Thoracic aorta (tissue), 2 donors: ENCODE results near the gene INPP5A. TPM values are rescaled to one million over a fixed set of nuclear protein-coding genes. Genes with fewer than 3 reads are reported as not detected.

Experiments used
- ATAC-seq: fragments of 150-250 bp; one replicate; pipeline ENCODE4 v1.8.0; 2017; ENCODE audit warnings: low read depth; ENCODE audit not compliant: insufficient number of reproducible peaks, low FRiP score
- DNase-seq: peaks from one replicate; pipeline ENCODE4 v3.0.0-alpha.2; 2020; ENCODE audit warnings: low spot score
- H3K27ac ChIP-seq, 2 donors: fragments of 200-600 bp; sonication (generic); 1 replicate in 1 of 2; 2 replicates in 1 of 2; pipeline ENCODE4 v1.5.1; 2016; ENCODE audit warnings: mild to moderate bottlenecking in 2 of 2, moderate library complexity in 2 of 2
- H3K27me3 ChIP-seq: fragments of 200-600 bp; sonication (generic); replicated peaks from 2 replicates; pipeline ENCODE4 v1.6.0; 2016; ENCODE audit warnings: mild to moderate bottlenecking; ENCODE audit not compliant: insufficient read depth
- H3K36me3 ChIP-seq: fragments of 200-600 bp; sonication (generic); one replicate; pipeline ENCODE4 v1.5.1; 2016
- H3K4me1 ChIP-seq, 2 donors: fragments of 200-600 bp; sonication (generic); 1 replicate in 1 of 2; 2 replicates in 1 of 2; pipeline versions ENCODE4 v1.5.1 to v1.6.0; 2016; ENCODE audit warnings: low read depth in 2 of 2, mild to moderate bottlenecking in 1 of 2; ENCODE audit not compliant: control insufficient read depth in 1 of 2
- H3K4me3 ChIP-seq: fragments of 200-600 bp; sonication (generic); 2 replicates; pipeline ENCODE4 v1.5.1; 2016; ENCODE audit warnings: mild to moderate bottlenecking
- H3K9me3 ChIP-seq: fragments of 200-600 bp; sonication (generic); 2 replicates; pipeline ENCODE4 v1.5.1; 2016
- CTCF ChIP-seq: fragments of 200-600 bp; sonication (generic); IDR thresholded peaks from one replicate; pipeline ENCODE4 v1.5.1; 2019; ENCODE audit warnings: antibody characterized with exemption
- total RNA-seq, 2 donors: library from RNA; depleted of rRNA; stranded (reverse); fragments of >200 nt; gene quantifications; one replicate each; pipeline versions ENCODE4 v1.1.0 to v1.2.3, GENCODE V29; 2016

Gene INPP5A
- total RNA-seq, 2 donors from 2014 or later = 120 to 142 TPM

GRCh38 chr10:132746801-132747625, 209.4 kb downstream of the INPP5A start:
- DNase-seq = no peak
- H3K4me1 ChIP-seq = peaks cover 0 to 11% of the 10 kb centered on the region in 2 donors
- TF ChIP-seq CTCF = no peak
- H3K27me3 ChIP-seq = no peaks in the 10 kb centered on the region
- no peak overlapping the region for H3K4me3 ChIP-seq
- H3K9me3 ChIP-seq = no peaks in the 10 kb centered on the region
- ATAC-seq = no peak
- no peak overlapping the region for H3K27ac ChIP-seq
- peaks cover 20% of the 10 kb centered on the region for H3K36me3 ChIP-seq

- Histone ChIP-seq H3K9me3 (no peaks in the 10 kb centered on the region), H3K27me3 (no peaks in the 10 kb centered on the region), H3K4me3 (no peak overlapping the region), H3K27ac (no peak overlapping the region), H3K36me3 (peaks cover 20% of the 10 kb centered on the region), H3K4me1 (peaks cover 0 to 11% of the 10 kb centered on the region in 2 donors)
- ATAC-seq (no peak), DNase-seq (no peak)
- TF ChIP-seq CTCF = no peak
Observed at GRCh38 chr10:132748135-132748534, 210.5 kb downstream of the INPP5A start.

GRCh38 chr10:132748545-132749370, 211.2 kb downstream of the INPP5A start:
- Histone ChIP-seq H3K36me3 (peaks cover 20% of the 10 kb centered on the region), H3K27ac (no peak overlapping the region), H3K27me3 (no peaks in the 10 kb centered on the region), H3K9me3 (no peaks in the 10 kb centered on the region), H3K4me1 (peaks cover 0 to 11% of the 10 kb centered on the region in 2 donors), H3K4me3 (no peak overlapping the region)
- no peak for DNase-seq
- no peak for ATAC-seq
- TF ChIP-seq CTCF = no peak

GRCh38 chr10:132749371-132749795, 211.8 kb downstream of the INPP5A start:
- ATAC-seq (no peak), DNase-seq (no peak)
- H3K4me1 ChIP-seq = peaks cover 0 to 11% of the 10 kb centered on the region in 2 donors
- no peak overlapping the region for H3K27ac ChIP-seq
- H3K9me3 ChIP-seq = no peaks in the 10 kb centered on the region
- peaks cover 26% of the 10 kb centered on the region for H3K36me3 ChIP-seq
- TF ChIP-seq CTCF = no peak
- H3K4me3 ChIP-seq = no peak overlapping the region
- no peaks in the 10 kb centered on the region for H3K27me3 ChIP-seq

GRCh38 chr10:132750936-132751335, 213.3 kb downstream of the INPP5A start:
- Histone ChIP-seq H3K27me3 (no peaks in the 10 kb centered on the region), H3K27ac (no peak overlapping the region), H3K36me3 (peaks cover 36% of the 10 kb centered on the region), H3K4me3 (no peak overlapping the region), H3K4me1 (peaks cover 0 to 11% of the 10 kb centered on the region in 2 donors), H3K9me3 (no peaks in the 10 kb centered on the region)
- TF ChIP-seq CTCF = no peak
- no peak for ATAC-seq
- DNase-seq = no peak
